H1 (cell line): ENCODE measurements around the gene MAPK11. TPM values are rescaled to one million over a fixed set of nuclear protein-coding genes. Genes with fewer than 3 reads are reported as not detected.
A peak's percentile ranks its signal among the peaks of the same experiment; 100 is the strongest.

Experiments used
- CTCF ChIA-PET: fragments of 300-600 bp; sonication (Branson Sonifier 250); formaldehyde crosslinking; loops from one replicate; lab custom pipeline; 2021; ENCODE audit not compliant: partially characterized antibody; lab: Charles Lee
- POLR2A ChIA-PET: fragments of 300-600 bp; sonication (Branson Sonifier 250); formaldehyde crosslinking; loops from one replicate; lab custom pipeline; 2021; ENCODE audit warnings: inconsistent platforms; ENCODE audit not compliant: partially characterized antibody; lab: Charles Lee
- DNase-seq, 2 experiments: peaks; one replicate each; pipeline versions ENCODE4 v3.0.0 to v3.0.0-alpha.2; 2010 to 2022; ENCODE audit warnings: low spot score in 2 of 2, low read depth in 1 of 2, mixed read lengths in 1 of 2
- FAIRE-seq: peaks from 2 replicates; lab custom pipeline; 2011; peaks lifted over from hg19 to GRCh38; lab: Jason Lieb, UNC
- H2AFZ ChIP-seq: 2 replicates; pipeline ENCODE4 v1.8.1; 2012; ENCODE audit warnings: low read length, inconsistent platforms
- H2AK5ac ChIP-seq: 2 replicates; pipeline ENCODE4 v1.6.1; 2013; ENCODE audit warnings: low read depth, low read length
- H2BK120ac ChIP-seq: replicated peaks from 2 replicates; pipeline ENCODE3; 2013; ENCODE audit warnings: low read depth, low read length, inconsistent platforms
- H2BK12ac ChIP-seq: 2 replicates; pipeline ENCODE4 v1.6.1; 2013; ENCODE audit warnings: low read depth, low read length
- H2BK15ac ChIP-seq: 2 replicates; pipeline ENCODE4 v1.6.1; 2013; ENCODE audit warnings: low read length
- H2BK20ac ChIP-seq: 2 replicates; pipeline ENCODE4 v1.6.1; 2013; ENCODE audit warnings: low read length
- H2BK5ac ChIP-seq: 2 replicates; pipeline ENCODE4 v1.6.1; 2013; ENCODE audit warnings: low read depth, low read length
- H3K14ac ChIP-seq: 2 replicates; pipeline ENCODE4 v1.6.1; 2013; ENCODE audit warnings: inconsistent platforms; ENCODE audit not compliant: insufficient read length
- H3K18ac ChIP-seq: 2 replicates; pipeline ENCODE4 v1.6.1; 2013; ENCODE audit warnings: low read length; ENCODE audit errors: extremely low read depth
- H3K23ac ChIP-seq: 2 replicates; pipeline ENCODE4 v1.6.1; 2013; ENCODE audit warnings: inconsistent platforms; ENCODE audit not compliant: insufficient read length
- H3K23me2 ChIP-seq: 2 replicates; pipeline ENCODE4 v1.6.1; 2013; ENCODE audit warnings: low read depth, low read length
- H3K27ac ChIP-seq: 2 replicates; pipeline ENCODE4 v1.6.1; 2011; ENCODE audit warnings: low read depth, low read length, inconsistent platforms
- H3K27me3 ChIP-seq, 4 experiments: replicated peaks in 1 of 4; 1 replicate in 1 of 4; 2 replicates in 3 of 4; pipeline versions ENCODE4 v1.6.1 to v1.8.1; 2011 to 2013; ENCODE audit warnings: low read length in 3 of 4, mild to moderate bottlenecking in 3 of 4, inconsistent platforms in 2 of 4, mixed read lengths in 2 of 4, moderate library complexity in 1 of 4; ENCODE audit not compliant: control insufficient read depth in 3 of 4, insufficient read depth in 3 of 4; ENCODE audit errors: extremely low read depth in 1 of 4
- H3K36me3 ChIP-seq, 4 experiments: 2 replicates each; pipeline versions ENCODE4 v1.6.1 to v1.8.1; 2011 to 2013; ENCODE audit warnings: mild to moderate bottlenecking in 4 of 4, low read length in 3 of 4, moderate library complexity in 2 of 4, control low read depth in 1 of 4, inconsistent platforms in 1 of 4; ENCODE audit not compliant: insufficient read depth in 4 of 4, control insufficient read depth in 2 of 4
- H3K4ac ChIP-seq: replicated peaks from 2 replicates; pipeline ENCODE3; 2013; ENCODE audit warnings: low read length, low read depth, mixed read lengths, inconsistent platforms; ENCODE audit not compliant: insufficient read length
- H3K4me1 ChIP-seq, 4 experiments: replicated peaks in 1 of 4; 1 replicate in 1 of 4; 2 replicates in 3 of 4; pipeline versions ENCODE4 v1.6.1 to v1.8.1; 2011 to 2013; ENCODE audit warnings: low read length in 3 of 4, inconsistent platforms in 2 of 4, mixed read lengths in 1 of 4; ENCODE audit not compliant: insufficient read depth in 4 of 4, control insufficient read depth in 3 of 4
- H3K4me2 ChIP-seq, 2 experiments: 2 replicates each; pipeline versions ENCODE4 v1.6.1 to v1.8.1; 2011 to 2013; ENCODE audit warnings: low read depth in 2 of 2, low read length in 2 of 2, control low read depth in 1 of 2, inconsistent platforms in 1 of 2, mild to moderate bottlenecking in 1 of 2; ENCODE audit not compliant: insufficient read depth in 1 of 2
- H3K4me3 ChIP-seq, 4 experiments: fragments of 200-600, 300-600 bp in 1 of 4; sonication (generic), shearing (Covaris generic), sonication (Bioruptor Twin) in 1 of 4; 2 replicates each; pipeline versions ENCODE4 v1.5.1 to v1.8.1; 2011 to 2016; ENCODE audit warnings: low read length in 4 of 4, low read depth in 3 of 4, control low read depth in 2 of 4, inconsistent platforms in 2 of 4, mild to moderate bottlenecking in 2 of 4, mixed read lengths in 1 of 4, moderate library complexity in 1 of 4; ENCODE audit not compliant: insufficient read depth in 2 of 4; ENCODE audit errors: extremely low read depth in 1 of 4
- H3K56ac ChIP-seq: replicated peaks from 2 replicates; pipeline ENCODE3; 2013; ENCODE audit warnings: low read depth, mild to moderate bottlenecking, mixed read lengths, low read length, inconsistent platforms; ENCODE audit not compliant: insufficient read length
- H3K79me1 ChIP-seq: 2 replicates; pipeline ENCODE4 v1.6.1; 2013; ENCODE audit warnings: low read depth, low read length, control low read depth
- H3K79me2 ChIP-seq, 2 experiments: 2 replicates each; pipeline versions ENCODE4 v1.6.1 to v1.8.1; 2012 to 2013; ENCODE audit warnings: low read length in 2 of 2, mild to moderate bottlenecking in 2 of 2, inconsistent platforms in 1 of 2; ENCODE audit not compliant: insufficient read depth in 2 of 2, control insufficient read depth in 1 of 2
- H3K9ac ChIP-seq, 4 experiments: replicated peaks in 1 of 4; 1 replicate in 1 of 4; 2 replicates in 3 of 4; pipeline versions ENCODE4 v1.6.1 to v1.8.1; 2011 to 2013; ENCODE audit warnings: low read depth in 3 of 4, low read length in 3 of 4, control low read depth in 2 of 4, mild to moderate bottlenecking in 2 of 4, moderate library complexity in 2 of 4, inconsistent platforms in 1 of 4; ENCODE audit errors: extremely low read depth in 1 of 4
- H3K9me3 ChIP-seq, 2 experiments: 2 replicates each; pipeline versions ENCODE4 v1.6.1 to v1.8.1; 2012 to 2013; ENCODE audit warnings: mild to moderate bottlenecking in 2 of 2, moderate library complexity in 2 of 2, control low read depth in 1 of 2, inconsistent platforms in 1 of 2, low read depth in 1 of 2, low read length in 1 of 2, mixed read lengths in 1 of 2; ENCODE audit not compliant: insufficient read depth in 2 of 2
- H4K20me1 ChIP-seq, 2 experiments: replicated peaks in 1 of 2; 2 replicates each; pipeline versions ENCODE3 to v1.8.1; 2011 to 2013; ENCODE audit warnings: inconsistent platforms in 2 of 2, low read length in 2 of 2, mild to moderate bottlenecking in 1 of 2; ENCODE audit not compliant: insufficient read depth in 2 of 2, control insufficient read depth in 1 of 2
- H4K5ac ChIP-seq: 2 replicates; pipeline ENCODE4 v1.6.1; 2013; ENCODE audit warnings: low read length, low read depth, mixed read lengths, inconsistent platforms; ENCODE audit not compliant: insufficient read length
- H4K8ac ChIP-seq: 2 replicates; pipeline ENCODE4 v1.8.0; 2013; ENCODE audit warnings: mild to moderate bottlenecking, moderate library complexity, low read length, inconsistent platforms; ENCODE audit not compliant: insufficient read depth; ENCODE audit errors: extremely low read depth
- H4K91ac ChIP-seq: replicated peaks from 2 replicates; pipeline ENCODE3; 2013; ENCODE audit warnings: low read length, mixed read lengths, inconsistent platforms; ENCODE audit not compliant: insufficient read length
- EGR1 ChIP-seq: IDR thresholded peaks from 2 replicates; pipeline ENCODE4 v1.6.1; 2011; ENCODE audit warnings: low read depth, low read length, borderline replicate concordance
- GTF2F1 ChIP-seq: IDR thresholded peaks from 2 replicates; pipeline ENCODE4 v1.6.1; 2012; ENCODE audit warnings: low read depth, low read length, improper control_type of control experiment, borderline replicate concordance
- WGBS, 2 experiments: shearing (Covaris generic) in 1 of 2; methylation state at CpG; one replicate each; pipeline versions ENCODE4 v1.1.6 to v1.1.7; 2013 to 2015; ENCODE audit warnings: low lambda C conversion rate in 2 of 2, mixed read lengths in 2 of 2, inconsistent platforms in 1 of 2, low coverage in 1 of 2, missing lambda C conversion rate in 1 of 2; ENCODE audit not compliant: insufficient replicate concordance in 2 of 2, insufficient coverage in 1 of 2, insufficient read length in 1 of 2; ENCODE audit errors: extremely low coverage in 1 of 2, missing lambda C conversion rate in 1 of 2; 5-methylcytosine and 5-hydroxymethylcytosine counted together
- polyA plus RNA-seq, 7 experiments: library from polyadenylated mRNA; depleted of rRNA in 3 of 7; stranded (reverse) in 5 of 7; unstranded in 2 of 7; fragments of >200 nt in 5 of 7; fragments of 200-250 nt in 2 of 7; gene quantifications; 1 replicate in 5 of 7; 2 replicates in 1 of 7; 4 replicates in 1 of 7; pipeline versions ENCODE4 v1.2.1 to v1.2.3, GENCODE V29; 2011 to 2013; ENCODE audit warnings: missing spikeins in 2 of 7, mixed read lengths in 2 of 7
- total RNA-seq: library from RNA; stranded (reverse); fragmentation: NEBNext Ultra II Directional; extraction: Animal tissue kit (Norgen Biotek cat#: 25700); gene quantifications from 2 replicates; pipeline ENCODE4 v1.2.1, GENCODE V29; 2021

MAPK11 gene
- total and polyA plus RNA-seq, 2 of the 8 experiments (the other 6 are each of a cell fraction or from before 2014, with no cell fraction given), result 0.70 to 1.5 TPM

DNA sequence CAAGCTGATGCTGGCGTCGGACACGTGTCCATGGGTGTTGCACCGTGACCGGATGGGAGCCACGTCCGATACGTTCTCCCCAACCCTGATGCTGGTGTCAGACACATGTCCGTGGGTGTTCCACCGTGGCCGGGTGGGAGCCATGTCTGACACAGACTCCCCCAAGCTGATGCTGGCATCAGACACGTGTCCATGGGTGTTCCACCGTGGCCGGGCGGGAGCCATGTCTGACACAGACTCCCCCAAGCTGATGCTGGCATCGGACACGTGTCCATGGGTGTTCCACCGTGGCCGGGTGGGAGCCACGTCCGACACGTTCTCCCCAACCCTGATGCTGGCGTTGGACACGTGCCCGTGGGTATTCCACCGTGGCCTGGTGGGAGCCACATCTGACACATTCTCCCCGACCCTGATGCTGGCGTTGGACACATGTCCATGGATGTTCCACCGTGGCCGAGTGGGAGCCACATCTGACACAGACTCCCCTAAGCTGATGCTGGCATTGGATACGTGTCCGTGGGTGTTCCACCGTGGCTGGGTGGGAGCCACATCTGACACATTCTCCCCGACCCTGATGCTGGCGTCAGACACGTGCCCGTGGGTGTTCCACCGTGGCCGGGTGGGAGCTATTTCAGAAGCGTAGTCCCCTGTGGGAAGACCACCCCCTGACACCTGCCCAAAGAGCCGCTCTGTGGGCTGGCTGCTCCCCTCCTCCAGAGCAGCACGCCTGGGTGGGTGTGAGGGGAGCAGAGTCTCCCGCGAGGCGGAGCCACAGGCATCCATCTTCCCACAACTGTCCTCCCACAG is 49.4 kb downstream of the MAPK11 start:
- Histone ChIP-seq H2AK5ac (no peak overlapping the region), H3K9ac (no peak overlapping the region), H3K23me2 (no peaks in the 10 kb centered on the region), H3K36me3 (peaks cover 7 to 41% (median 29%) of the 10 kb centered on the region in 4 experiments), H2AFZ (no peak overlapping the region), H3K79me2 (no peaks in the 10 kb centered on the region), H3K4ac (no peak overlapping the region), H4K91ac (no peak overlapping the region), H3K27me3 (no peaks in the 10 kb centered on the region), H4K8ac (no peak overlapping the region; the same call in 1 of the 2 replicates), H2BK20ac (no peak overlapping the region), H3K18ac (no peak overlapping the region), H3K27ac (no peak overlapping the region), H2BK12ac (no peak overlapping the region), H4K5ac (no peak overlapping the region), H2BK120ac (no peak overlapping the region), H3K23ac (no peak overlapping the region), H3K4me2 (no peak overlapping the region), H3K4me1 (peaks cover 0 to 11% (median 2%) of the 10 kb centered on the region in 4 experiments; a peak in 3 of 7 replicates), H3K9me3 (no peaks in the 10 kb centered on the region; a peak in 1 of 4 replicates), H3K14ac (no peak overlapping the region), H2BK15ac (no peak overlapping the region), H2BK5ac (no peak overlapping the region), H3K4me3 (no peak overlapping the region), H3K56ac (no peak overlapping the region), H3K79me1 (peaks cover 2% of the 10 kb centered on the region; the same call in 1 of the 2 replicates), H4K20me1 (peaks cover 7 to 30% of the 10 kb centered on the region in 2 experiments)
- TF ChIP-seq GTF2F1, result no peak
- TF ChIP-seq EGR1, result peak; percentile 37; the same call in 1 of the 2 replicates
- ChIA-PET POLR2A (interaction anchor here (0.8 to 1.0 kb wide), 2 partner anchors 9 to 225 kb away, joined by 3 to 4 read pairs; no protein-coding TSS in a partner anchor), CTCF (interaction anchor here (0.8 to 9.2 kb wide), 8 partner anchors 10 to 72 kb away, joined by 3 to 77 read pairs (median 4); no protein-coding TSS in a partner anchor)
- DNase-seq (no peak), FAIRE-seq (no peak)
- 94% methylated on average over 40 of the region's 45 CpGs; no CpG with 5 or more reads in 1 of the 2 experiments for WGBS, 2 experiments
